GM06990 (cell line): ENCODE data around the gene SMARCAD1.

Experiments used
- DNase-seq: peaks from one replicate; pipeline ENCODE4 v3.0.0-alpha.2; 2011; ENCODE audit not compliant: insufficient read length; ENCODE audit errors: extremely low read depth
- H3K27me3 ChIP-seq: replicated peaks from 2 replicates; pipeline ENCODE4 v1.6.0; 2011; ENCODE audit warnings: low read length; ENCODE audit not compliant: control insufficient read depth, insufficient read depth
- H3K36me3 ChIP-seq: 2 replicates; pipeline ENCODE4 v1.5.1; 2011; ENCODE audit warnings: low read length; ENCODE audit not compliant: control insufficient read depth, insufficient read depth
- H3K4me3 ChIP-seq: replicated peaks from 2 replicates; pipeline ENCODE4 v1.5.1; 2011; ENCODE audit warnings: low read depth, mild to moderate bottlenecking, control low read depth, low read length
- CTCF ChIP-seq: IDR thresholded peaks from 2 replicates; pipeline ENCODE4 v1.5.1; 2011; ENCODE audit warnings: low read length, control low read depth, mild to moderate bottlenecking, inconsistent platforms; ENCODE audit not compliant: insufficient read depth, poor library complexity, severe bottlenecking

The SMARCAD1 gene

GRCh38 chr4:94244087-94244828 lies 36.6 kb downstream of the SMARCAD1 start:
- DNase-seq: no peak
- Histone ChIP-seq H3K36me3 (peaks cover 6% of the 10 kb centered on the region), H3K27me3 (no peaks in the 10 kb centered on the region), H3K4me3 (no peak overlapping the region)
- TF ChIP-seq CTCF: no peak

GRCh38 chr4:94244829-94245185 lies 37.1 kb downstream of the SMARCAD1 start:
- no peak overlapping the region for H3K4me3 ChIP-seq
- peaks cover 6% of the 10 kb centered on the region for H3K36me3 ChIP-seq
- no peak for DNase-seq
- no peak for TF ChIP-seq CTCF
- H3K27me3 ChIP-seq: no peaks in the 10 kb centered on the region

GRCh38 chr4:94251094-94251493 lies 43.4 kb downstream of the SMARCAD1 start:
- H3K36me3 ChIP-seq: no peaks in the 10 kb centered on the region; the same call in 1 of the 2 replicates
- no peak overlapping the region for H3K4me3 ChIP-seq
- no peak for DNase-seq
- TF ChIP-seq CTCF: no peak
- no peaks in the 10 kb centered on the region for H3K27me3 ChIP-seq

- Histone ChIP-seq H3K27me3 (no peaks in the 10 kb centered on the region), H3K4me3 (no peak overlapping the region), H3K36me3 (no peaks in the 10 kb centered on the region; the same call in 1 of the 2 replicates)
- no peak for TF ChIP-seq CTCF
- DNase-seq: no peak
Observed at GRCh38 chr4:94253036-94253435, 45.4 kb downstream of the SMARCAD1 start.

GRCh38 chr4:94256144-94256783 lies 48.6 kb downstream of the SMARCAD1 start:
- Histone ChIP-seq H3K27me3 (no peaks in the 10 kb centered on the region), H3K4me3 (no peak overlapping the region), H3K36me3 (no peaks in the 10 kb centered on the region; the same call in 1 of the 2 replicates)
- no peak for TF ChIP-seq CTCF
- no peak for DNase-seq

- DNase-seq: no peak
- Histone ChIP-seq H3K27me3 (no peaks in the 10 kb centered on the region), H3K4me3 (no peak overlapping the region), H3K36me3 (no peaks in the 10 kb centered on the region; the same call in 1 of the 2 replicates)
- TF ChIP-seq CTCF: peak; percentile 15
Observed at GRCh38 chr4:94256828-94257227, 49.2 kb downstream of the SMARCAD1 start.
